HEK293 (cell line): ENCODE data around the gene COX17.

Experiments
- AEBP2 ChIP-seq: fragments of 450-650 bp; formaldehyde crosslinking; IDR thresholded peaks from 2 replicates; pipeline ENCODE4 v1.5.1; 2016; ENCODE audit warnings: missing biosample characterization, missing genetic modification characterization, borderline replicate concordance
- CTCF ChIP-seq: fragments of 450-650 bp; formaldehyde crosslinking; IDR thresholded peaks from 2 replicates; pipeline ENCODE4 v1.5.1; 2016; ENCODE audit warnings: missing biosample characterization, missing genetic modification characterization
- HOXA7 ChIP-seq: sonication (generic); formaldehyde crosslinking; IDR thresholded peaks from 2 replicates; pipeline ENCODE4 v1.8.1; 2022; ENCODE audit warnings: missing genetic modification reagents, borderline replicate concordance
- PBX3 ChIP-seq: sonication (generic); formaldehyde crosslinking; IDR thresholded peaks from 2 replicates; pipeline ENCODE4 v1.8.1; 2022; ENCODE audit warnings: mild to moderate bottlenecking, moderate library complexity, missing genetic modification reagents
- ZNF280D ChIP-seq: fragments of 450-650 bp; formaldehyde crosslinking; IDR thresholded peaks from 2 replicates; pipeline ENCODE4 v1.5.1; 2016; ENCODE audit warnings: missing biosample characterization, missing genetic modification characterization
- ZNF341 ChIP-seq: fragments of 450-650 bp; formaldehyde crosslinking; IDR thresholded peaks from 2 replicates; pipeline ENCODE4; 2016; ENCODE audit warnings: low read depth, missing biosample characterization, missing genetic modification characterization
- ZNF529 ChIP-seq: fragments of 450-650 bp; formaldehyde crosslinking; IDR thresholded peaks from 2 replicates; pipeline ENCODE4 v1.5.1; 2017; ENCODE audit warnings: missing genetic modification characterization, missing biosample characterization; ENCODE audit not compliant: insufficient replicate concordance
- ZNF560 ChIP-seq: fragments of 450-650 bp; formaldehyde crosslinking; IDR thresholded peaks from 2 replicates; pipeline ENCODE4 v1.5.1; 2017; ENCODE audit warnings: missing biosample characterization, missing genetic modification characterization, borderline replicate concordance

GRCh38 chr3:119632216-119632615 is 45.0 kb downstream of the COX17 start:
- TF ChIP-seq PBX3 (CRISPR knock-in tag) (no peak), ZNF341 (tag by site-specific recombination) (no peak), AEBP2 (tag by site-specific recombination) (no peak), ZNF560 (tag by site-specific recombination) (no peak), HOXA7 (CRISPR knock-in tag) (no peak), ZNF280D (no peak), ZNF529 (tag by site-specific recombination) (no peak), CTCF (no peak)
